Measurements from ENCODE around the gene KAZN.

KAZN gene

GRCh38 chr1:14761291-14762153 is 163.0 kb downstream of the KAZN start:
- H3K4me3 ChIP-seq (ENCODE audit: control insufficient read depth, low read depth, low read length), result no peak overlapping the region
- DNase-seq (ENCODE audit: low read depth), result no peak

GRCh38 chr1:14763977-14764376 is 165.5 kb downstream of the KAZN start:
- no peak for TF ChIP-seq CTCF (conservative IDR thresholded peaks at IDR 0.05; ENCODE audit: control insufficient read depth, insufficient read depth, low read depth, low read length)
- DNase-seq (ENCODE audit: low read depth), result no peak
- H3K4me3 ChIP-seq (ENCODE audit: control insufficient read depth, low read depth, low read length), result no peak overlapping the region

More at GRCh38 chr1:14761291-14762153, 163.0 kb downstream of the KAZN start:
- no peak for TF ChIP-seq CTCF (conservative IDR thresholded peaks at IDR 0.05; ENCODE audit: control insufficient read depth, insufficient read depth, low read depth, low read length)

GRCh38 chr1:14765773-14766172 is 167.3 kb downstream of the KAZN start:
- no peak for TF ChIP-seq CTCF (conservative IDR thresholded peaks at IDR 0.05; ENCODE audit: control insufficient read depth, insufficient read depth, low read depth, low read length)
- DNase-seq (ENCODE audit: low read depth), result no peak
- H3K4me3 ChIP-seq (ENCODE audit: control insufficient read depth, low read depth, low read length), result no peak overlapping the region

GRCh38 chr1:14767075-14767474 is 168.6 kb downstream of the KAZN start:
- no peak for DNase-seq (ENCODE audit: low read depth)
- no peak for TF ChIP-seq CTCF (conservative IDR thresholded peaks at IDR 0.05; ENCODE audit: control insufficient read depth, insufficient read depth, low read depth, low read length)
- no peak overlapping the region for H3K4me3 ChIP-seq (ENCODE audit: control insufficient read depth, low read depth, low read length)

- H3K4me3 ChIP-seq (ENCODE audit: control insufficient read depth, low read depth, low read length), result no peak overlapping the region
- no peak for TF ChIP-seq CTCF (conservative IDR thresholded peaks at IDR 0.05; ENCODE audit: control insufficient read depth, insufficient read depth, low read depth, low read length)
- DNase-seq (ENCODE audit: low read depth), result no peak
Measured at GRCh38 chr1:14768582-14769304, 170.3 kb downstream of the KAZN start.

GRCh38 chr1:14769486-14770274 is 171.2 kb downstream of the KAZN start:
- TF ChIP-seq CTCF (conservative IDR thresholded peaks at IDR 0.05; ENCODE audit: control insufficient read depth, insufficient read depth, low read depth, low read length), result no peak
- H3K4me3 ChIP-seq (ENCODE audit: control insufficient read depth, low read depth, low read length), result no peak overlapping the region
- no peak for DNase-seq (ENCODE audit: low read depth)

Measured in fibroblast of mammary gland (primary cell).